ENCODE data around the gene TMEM176A. TPM values are rescaled to one million over a fixed set of nuclear protein-coding genes. Genes with fewer than 3 reads are reported as not detected.
A peak's percentile ranks its signal among the peaks of the same experiment; 100 is the strongest.

TMEM176A gene
- polyA plus RNA-seq, 3 donors, result 14.1 to 285 (median 129) TPM

GRCh38 chr7:150854066-150855000 is 53.8 kb downstream of the TMEM176A start:
- H3K4me3 ChIP-seq (replicated peaks in 1 of 3; ENCODE audit: low read depth in 2 of 3, low read length in 3 of 3), result no peak overlapping the region
- Mint-ChIP-seq H3K4me1 (peaks cover 19% of the 10 kb centered on the region), H3K36me3 (no peaks in the 10 kb centered on the region), H3K9me3 (peaks cover 0 to 3% (median 0%) of the 10 kb centered on the region in 7 donors), H3K4me3 (no peak overlapping the region), H3K27me3 (ENCODE audit: low read depth in 3 of 3) (peaks cover 3 to 7% (median 7%) of the 10 kb centered on the region in 3 donors), H3K27ac (peak overlapping the region in 1 of 7 donors; percentile 80)
- H2AFZ ChIP-seq (ENCODE audit: insufficient read depth, low read depth, low read length, poor library complexity, severe bottlenecking), result no peak overlapping the region
- H3K4me2 ChIP-seq (replicated peaks; ENCODE audit: extremely low read depth, low read length, poor library complexity, severe bottlenecking), result no peak overlapping the region
- intact Hi-C loops (cut with micrococcal nuclease), result no loop called here
- WGBS (ENCODE audit: insufficient coverage), result 98% methylated on average over 12 of the region's 19 CpGs
- H3K27me3 ChIP-seq (ENCODE audit: control insufficient read depth in 2 of 2, insufficient read depth in 2 of 2, low read length in 2 of 2), result no peaks in the 10 kb centered on the region
- H3K27ac ChIP-seq (ENCODE audit: low read depth in 1 of 2, low read length in 2 of 2), result no peak overlapping the region
- no peak for TF ChIP-seq CTCF (IDR thresholded peaks at IDR 0.05)
- no peaks in the 10 kb centered on the region for H3K36me3 ChIP-seq (replicated peaks in 1 of 2; ENCODE audit: control insufficient read depth in 1 of 2, insufficient read depth in 2 of 2, low read length in 2 of 2)
- no peaks in the 10 kb centered on the region for H4K20me1 ChIP-seq (ENCODE audit: insufficient read depth, low read length)
- no peaks in the 10 kb centered on the region for H3K9me3 ChIP-seq (replicated peaks in 1 of 2; ENCODE audit: control insufficient read depth in 1 of 2, insufficient read depth in 1 of 2, low read length in 2 of 2)
- H3K79me2 ChIP-seq (ENCODE audit: insufficient read depth, low read length), result no peaks in the 10 kb centered on the region
- no peak overlapping the region for H3K9ac ChIP-seq (ENCODE audit: insufficient read depth, low read length, poor library complexity, severe bottlenecking)
- no peak for DNase-seq
- peaks cover 9 to 17% of the 10 kb centered on the region in 2 donors for H3K4me1 ChIP-seq (ENCODE audit: control insufficient read depth in 1 of 2, insufficient read depth in 2 of 2, low read length in 2 of 2)

Other genes with a start within 250 kb of the TMEM176A start
- 100 to 1,000 TPM in 2 of 3 donors, 10 to 100 TPM in 1; 37.3 to 269 (median 167) TPM for gene GIMAP4, start 233.4 kb upstream of the TMEM176A start, polyA plus RNA-seq
- gene GIMAP6, start 168.4 kb upstream of the TMEM176A start, polyA plus RNA-seq, result 10 to 100 TPM; 16.2 to 70.2 (median 57.0) TPM
- gene GIMAP2, start 115.1 kb upstream of the TMEM176A start, polyA plus RNA-seq, result 10 to 100 TPM; 45.6 to 63.8 (median 47.0) TPM
- gene GIMAP1, start 84.2 kb upstream of the TMEM176A start, polyA plus RNA-seq, result 10 to 100 TPM; 10.9 to 19.6 (median 11.4) TPM
- gene GIMAP5, start 63.4 kb upstream of the TMEM176A start, polyA plus RNA-seq, result 10 to 100 TPM; 13.4 to 17.1 (median 14.4) TPM
- 1,000 to 10,000 TPM in 1 of 3 donors, 100 to 1,000 TPM in 1, 10 to 100 TPM in 1; 30.6 to 1,279 (median 415) TPM for gene TMEM176B, start 405 bp upstream of the TMEM176A start, polyA plus RNA-seq
- gene AOC1, start 51.7 kb downstream of the TMEM176A start, polyA plus RNA-seq, result under 1 TPM in 2 of 3 donors, not detected in 1; 0.16 to 0.31 TPM
- gene KCNH2, start 177.6 kb downstream of the TMEM176A start, polyA plus RNA-seq, result not detected
- under 1 TPM; 0.26 to 0.72 (median 0.39) TPM for gene NOS3, start 190.2 kb downstream of the TMEM176A start, polyA plus RNA-seq
- gene ATG9B, start 223.7 kb downstream of the TMEM176A start, polyA plus RNA-seq, result under 1 TPM in 2 of 3 donors, not detected in 1; 0.21 to 0.30 TPM
- gene ABCB8, start 227.7 kb downstream of the TMEM176A start, polyA plus RNA-seq, result 10 to 100 TPM in 1 of 3 donors, 1 to 10 TPM in 2; 9.3 to 19.9 (median 9.5) TPM
- 1 to 10 TPM in 1 of 3 donors, not detected in 2; 2.0 TPM for gene ASIC3, start 247.8 kb downstream of the TMEM176A start, polyA plus RNA-seq

Data from CD14-positive monocyte (primary cell).